Body of pancreas (tissue), 4 donors: ENCODE results near the gene IFI27. TPM values are rescaled to one million over a fixed set of nuclear protein-coding genes. Genes with fewer than 3 reads are reported as not detected.

Experiments
- ATAC-seq: fragments of 150-250 bp; one replicate; pipeline ENCODE4 v1.9.1; 2016
- DNase-seq, 4 donors: peaks; one replicate each; pipeline ENCODE4 v3.0.0-alpha.2; 2019
- H3K27ac ChIP-seq, 4 donors: fragments of 200-600 bp; sonication (generic); 1 replicate in 3 of 4; 2 replicates in 1 of 4; pipeline versions ENCODE4 v1.5.1 to v1.6.1; 2016 to 2019; ENCODE audit warnings: mild to moderate bottlenecking in 1 of 4, mixed read lengths in 1 of 4, moderate library complexity in 1 of 4
- H3K27me3 ChIP-seq, 2 donors: fragments of 200-600 bp; sonication (generic); one replicate each; pipeline ENCODE4 v1.6.0; 2016; ENCODE audit warnings: mild to moderate bottlenecking in 1 of 2
- H3K36me3 ChIP-seq, 2 donors: fragments of 200-600 bp; sonication (generic); replicated peaks in 1 of 2; 2 replicates each; pipeline ENCODE4 v1.5.1; 2016; ENCODE audit warnings: low read depth in 2 of 2; ENCODE audit not compliant: insufficient read depth in 1 of 2
- H3K4me1 ChIP-seq: fragments of 200-600 bp; sonication (generic); one replicate; pipeline ENCODE4 v1.6.0; 2016
- H3K4me3 ChIP-seq, 2 donors: fragments of 200-600 bp; sonication (generic); 1 replicate in 1 of 2; 2 replicates in 1 of 2; pipeline ENCODE4 v1.5.1; 2016 to 2019
- H3K9me3 ChIP-seq, 3 donors: fragments of 200-600 bp; sonication (generic); 1 replicate in 2 of 3; 2 replicates in 1 of 3; pipeline ENCODE4 v1.5.1; 2016
- CTCF ChIP-seq, 7 experiments: fragments of 450-650 bp in 4 of 7; fragments of 200-600 bp in 3 of 7; sonication (generic) in 3 of 7; IDR thresholded peaks; one replicate each; pipeline ENCODE4 v1.5.1; 2016 to 2019; ENCODE audit warnings: antibody characterized with exemption in 7 of 7
- POLR2A ChIP-seq, 3 donors: fragments of 450-650 bp; IDR thresholded peaks; one replicate each; pipeline ENCODE4 v1.6.1; 2016; ENCODE audit warnings: antibody characterized with exemption in 3 of 3, mild to moderate bottlenecking in 2 of 3
- WGBS, 2 donors: methylation state at CpG; one replicate each; pipeline ENCODE4 v1.1.5; 2017; 5-methylcytosine and 5-hydroxymethylcytosine counted together
- intact Hi-C: fragments of 100-400 bp; cut with DNase I; formaldehyde crosslinking; loops from one replicate; pipeline ENCODE4 v1.15.1; 2023
- total RNA-seq, 2 donors: library from RNA; depleted of rRNA; stranded (reverse); fragments of >200 nt; gene quantifications; one replicate each; pipeline ENCODE4 v1.1.0, GENCODE V29; 2016

IFI27 gene
- total RNA-seq, 2 donors from 2014 or later: 8.8 to 38.6 TPM

GRCh38 chr14:94109915-94110250, 653 bp upstream of the IFI27 start:
- intact Hi-C loops: no loop called here
- TF ChIP-seq POLR2A (IDR thresholded peaks at IDR 0.05) (no peak), CTCF (IDR thresholded peaks at IDR 0.05) (no peak)
- H3K9me3 ChIP-seq: no peaks in the 10 kb centered on the region
- no peaks in the 10 kb centered on the region for H3K27me3 ChIP-seq
- WGBS, 2 donors: 82 to 88% methylated on average over 2 of the region's 2 CpGs
- DNase-seq (no peak), ATAC-seq (no peak)
- H3K27ac ChIP-seq: no peak overlapping the region
- H3K36me3 ChIP-seq: no peaks in the 10 kb centered on the region
- H3K4me1 ChIP-seq: peaks cover 3% of the 10 kb centered on the region
- H3K4me3 ChIP-seq: no peak overlapping the region

- ATAC-seq: no peak
- H3K4me1 ChIP-seq: peaks cover 9% of the 10 kb centered on the region
- no peaks in the 10 kb centered on the region for H3K27me3 ChIP-seq
- DNase-seq: no peak
- intact Hi-C loops: no loop called here
- no peak overlapping the region for H3K4me3 ChIP-seq
- WGBS, 2 donors: 77% methylated on average over 11 to 19 of the region's 20 CpGs
- H3K27ac ChIP-seq: no peak overlapping the region
- TF ChIP-seq CTCF (IDR thresholded peaks at IDR 0.05): no peak
- no peak for TF ChIP-seq POLR2A (IDR thresholded peaks at IDR 0.05)
- H3K36me3 ChIP-seq: no peaks in the 10 kb centered on the region
- no peaks in the 10 kb centered on the region for H3K9me3 ChIP-seq
Observed at GRCh38 chr14:94111276-94112095, 950 bp downstream of the IFI27 start.

DNA sequence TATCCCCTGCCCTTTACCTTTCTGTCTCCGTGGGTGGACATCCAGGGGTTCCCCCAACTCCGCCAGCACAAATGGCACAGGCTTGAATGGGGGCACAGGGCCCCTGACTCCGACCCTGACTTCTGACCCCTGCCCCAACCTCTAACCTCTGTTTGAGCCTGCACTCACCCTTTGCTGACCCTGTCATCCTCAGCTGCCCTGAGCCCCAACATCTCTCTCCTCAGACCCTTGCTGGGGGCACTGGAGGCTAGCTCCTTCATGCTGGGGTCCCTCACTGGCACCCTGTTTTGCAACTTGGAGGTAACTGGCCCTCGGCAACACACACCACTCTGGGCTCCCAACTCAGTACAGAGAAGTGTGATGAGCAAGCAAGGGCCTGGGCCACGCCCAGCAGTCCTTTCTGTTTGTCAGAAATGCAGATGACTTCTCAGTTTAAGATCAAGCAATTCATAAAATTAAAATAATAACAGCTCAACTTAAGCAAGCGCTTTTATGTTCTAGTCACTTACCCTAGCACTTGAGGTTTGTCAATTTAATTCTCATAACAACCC, 2.1 kb downstream of the IFI27 start:
- DNase-seq (no peak), ATAC-seq (no peak)
- Histone ChIP-seq H3K36me3 (no peaks in the 10 kb centered on the region), H3K27ac (no peak overlapping the region), H3K4me1 (peaks cover 9% of the 10 kb centered on the region), H3K27me3 (no peaks in the 10 kb centered on the region), H3K9me3 (no peaks in the 10 kb centered on the region), H3K4me3 (no peak overlapping the region)
- intact Hi-C loops: no loop called here
- TF ChIP-seq CTCF (IDR thresholded peaks at IDR 0.05) (no peak), POLR2A (IDR thresholded peaks at IDR 0.05) (no peak)
- 76 to 81% methylated on average over 6 of the region's 6 CpGs for WGBS, 2 donors

DNA sequence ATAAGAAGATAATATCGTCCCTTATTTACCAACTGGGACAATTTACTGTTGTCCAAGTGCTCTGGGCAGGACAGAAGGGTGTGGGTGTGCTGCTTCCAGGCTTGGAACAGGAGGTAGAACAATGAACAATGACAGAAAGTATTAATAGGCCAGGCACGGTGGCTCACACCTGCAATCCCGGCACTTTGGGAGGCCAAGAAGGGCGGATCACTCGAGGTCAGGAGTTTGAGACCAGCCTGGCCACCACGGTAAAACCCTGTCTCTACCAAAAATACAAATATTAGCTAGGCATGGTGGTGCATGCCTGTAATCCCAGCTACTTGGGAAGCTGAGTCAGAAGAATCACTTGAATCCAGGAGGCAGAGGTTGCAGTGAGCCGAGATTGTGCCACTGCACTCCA, 2.5 kb downstream of the IFI27 start:
- peak overlapping the region in 1 of 4 donors; percentile 14 for H3K27ac ChIP-seq
- no peaks in the 10 kb centered on the region for H3K36me3 ChIP-seq
- peaks cover 9% of the 10 kb centered on the region for H3K4me1 ChIP-seq
- no peaks in the 10 kb centered on the region for H3K27me3 ChIP-seq
- no peak overlapping the region for H3K4me3 ChIP-seq
- DNase-seq (no peak), ATAC-seq (no peak)
- WGBS, 2 donors: 76 to 82% methylated on average over 7 of the region's 7 CpGs
- intact Hi-C loops: no loop called here
- H3K9me3 ChIP-seq: no peaks in the 10 kb centered on the region
- TF ChIP-seq POLR2A (IDR thresholded peaks at IDR 0.05) (no peak), CTCF (IDR thresholded peaks at IDR 0.05) (no peak)

GRCh38 chr14:94113490-94113889, 3.0 kb downstream of the IFI27 start:
- peak; percentile 36 to 62 (median 50) for DNase-seq
- Histone ChIP-seq H3K4me3 (no peak overlapping the region), H3K27me3 (no peaks in the 10 kb centered on the region), H3K9me3 (no peaks in the 10 kb centered on the region), H3K27ac (peak overlapping the region in 1 of 4 donors; percentile 14), H3K36me3 (no peaks in the 10 kb centered on the region), H3K4me1 (peaks cover 9% of the 10 kb centered on the region)
- WGBS, 2 donors: 30 to 48% methylated on average over 6 of the region's 6 CpGs
- ATAC-seq: peak; percentile 41
- TF ChIP-seq CTCF (IDR thresholded peaks at IDR 0.05) (no peak), POLR2A (IDR thresholded peaks at IDR 0.05) (no peak)
- intact Hi-C loops: no loop called here
